Fibroblast of gingiva (primary cell): Measurements from ENCODE around the gene CEP89.
A peak's percentile ranks its signal among the peaks of the same experiment; 100 is the strongest.
"Not testable (repeated sequence)": the region's sequence is repeated elsewhere in the genome, so short reads cannot be mapped to it uniquely, and the experiment has no call there.

Experiments
- DNase-seq: peaks from one replicate; pipeline ENCODE4 v3.0.0-alpha.2; 2011; ENCODE audit warnings: low read depth

Gene CEP89

DNA sequence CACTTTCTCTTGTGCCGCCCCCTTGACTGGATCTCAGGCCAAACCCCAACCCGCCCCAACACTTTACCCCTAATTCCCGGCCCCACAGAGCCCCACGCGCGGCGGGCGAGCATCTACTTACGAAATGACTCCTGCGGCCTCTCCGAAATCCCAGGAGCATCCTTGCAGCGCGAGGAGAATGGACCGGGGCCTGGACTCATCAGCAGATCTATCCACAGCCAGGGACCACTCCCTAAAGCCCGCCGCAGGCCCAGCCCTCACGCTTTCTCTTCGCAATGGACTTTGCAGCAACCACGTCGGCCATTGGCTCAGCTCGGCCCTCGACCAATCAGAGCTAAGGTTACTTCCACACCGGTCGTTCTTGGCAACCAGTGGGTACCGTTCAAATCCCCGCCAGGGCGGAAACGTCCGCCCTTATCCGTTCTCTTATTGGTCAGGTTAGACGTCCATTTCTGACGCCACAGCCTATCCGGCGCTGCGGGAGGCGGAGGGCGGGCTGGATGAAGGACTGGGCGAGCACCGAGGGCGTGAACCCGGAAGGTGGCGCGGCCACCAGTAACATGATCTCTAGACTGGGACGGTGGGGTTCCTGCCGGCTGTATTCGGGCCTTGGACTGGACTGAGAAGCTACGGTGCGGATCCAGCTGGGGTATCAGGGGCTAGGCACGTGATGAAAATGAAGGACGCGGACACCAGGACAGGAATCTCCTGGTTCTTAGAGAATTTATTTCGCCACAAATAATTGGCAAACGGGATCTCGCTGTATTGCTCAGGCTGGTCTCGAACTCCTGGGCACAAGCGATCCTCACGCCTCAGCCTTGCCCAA lies at the start of gene CEP89, which contains the start of gene FAAP24:
TSS of gene CEP89 (minus strand) at position 244 of the 826 bp plus-strand sequence. CDS start at position 160, 84 bp downstream.
TSS of gene FAAP24 (plus strand) at position 528 of the 826 bp plus-strand sequence. CDS start 955 bp downstream, outside the sequence.
- DNase-seq, result peak; percentile 99

DNA sequence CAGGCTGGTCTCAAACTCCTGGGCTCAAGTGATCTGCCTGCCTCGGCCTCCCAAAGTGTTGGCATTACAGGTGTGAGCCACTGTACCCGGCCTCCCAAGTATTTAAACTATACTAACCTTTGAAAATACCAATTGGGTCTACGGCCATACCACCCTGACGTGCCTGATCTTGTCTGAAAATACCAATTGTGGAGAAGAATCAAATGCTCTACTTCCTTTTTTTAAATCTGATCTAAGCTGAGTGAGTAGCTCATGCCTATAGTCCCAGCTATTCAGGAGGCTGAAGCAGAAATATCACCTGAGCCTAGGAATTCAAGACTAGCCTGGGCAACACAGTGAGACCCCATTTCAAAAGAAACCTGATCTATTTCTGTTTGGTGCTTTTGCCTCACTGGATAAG lies 39.1 kb upstream of the CEP89 start:
- DNase-seq, result not testable (repeated sequence)

GRCh38 chr19:33008738-33009137 lies 37.0 kb upstream of the CEP89 start:
- no peak for DNase-seq

- DNase-seq, result no peak
These were observed 33.7 kb upstream of the CEP89 start for GRCh38 chr19:33005440-33005839.

DNA sequence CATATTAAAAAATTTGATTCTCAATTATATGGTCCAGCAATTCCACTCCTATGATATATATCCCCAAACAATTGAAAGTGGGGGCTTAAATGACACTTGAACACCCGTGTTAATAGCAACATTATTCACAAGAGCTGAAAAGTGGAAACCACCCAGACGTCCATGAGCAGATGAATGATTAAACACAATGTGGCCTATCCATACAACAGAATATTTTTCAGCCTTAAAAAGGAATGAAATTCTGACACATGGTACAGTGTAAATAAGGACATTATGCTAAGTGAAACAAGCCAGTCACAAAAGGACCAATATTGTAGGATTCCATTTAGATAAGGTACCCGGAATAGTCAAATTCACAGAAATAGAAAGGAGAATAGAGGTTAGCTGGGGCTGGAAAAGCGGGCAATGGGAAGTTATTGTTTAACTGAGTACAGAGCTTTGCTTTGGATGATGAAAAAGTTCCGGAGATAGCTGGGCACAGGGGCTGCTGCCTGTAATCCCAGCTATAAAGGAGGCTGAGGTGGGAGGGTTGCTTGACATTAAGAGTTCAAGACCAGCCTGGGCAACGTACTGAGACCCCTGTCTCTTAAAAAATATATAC lies 31.8 kb upstream of the CEP89 start:
- DNase-seq, result not testable (repeated sequence)

GRCh38 chr19:33002126-33002865 lies 30.5 kb upstream of the CEP89 start:
- DNase-seq, result not testable (repeated sequence)

DNA sequence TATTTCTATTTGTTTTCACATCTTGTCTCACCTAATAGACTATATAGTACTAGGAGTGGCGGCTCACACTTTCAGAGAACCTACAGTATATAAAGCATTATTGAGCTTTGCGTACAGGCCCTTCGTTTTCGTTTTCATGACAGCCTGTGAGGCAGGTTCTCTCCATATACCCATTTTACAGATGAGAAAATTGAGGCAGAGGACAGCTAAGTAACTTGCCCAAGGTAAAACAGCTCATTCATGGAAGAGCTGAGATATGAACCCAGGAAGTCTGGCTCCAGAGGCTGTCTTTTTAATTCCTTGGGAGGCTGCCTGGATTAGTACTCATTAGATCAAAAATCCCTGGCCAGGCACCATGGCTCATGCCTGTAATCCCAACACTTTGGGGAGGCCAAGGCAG lies 29.2 kb upstream of the CEP89 start:
- no peak for DNase-seq

DNA sequence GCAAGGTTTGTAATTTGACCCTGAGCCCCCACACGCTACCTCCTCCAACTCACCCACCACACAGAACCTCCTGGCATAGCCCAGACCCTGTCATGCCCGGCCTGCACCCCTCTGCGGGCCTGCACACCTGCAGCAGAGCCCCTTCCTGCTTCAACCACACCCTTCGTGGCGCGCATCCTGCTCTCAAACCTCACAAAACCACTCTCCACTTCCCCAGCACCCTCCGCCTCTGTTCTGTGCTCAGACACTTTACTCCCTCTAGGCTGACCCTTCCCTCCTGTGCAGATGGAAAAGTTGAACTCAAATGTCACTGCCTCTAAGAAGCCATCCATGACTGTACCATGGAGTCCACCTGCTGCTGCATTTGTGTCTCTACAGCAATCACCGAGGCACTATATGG lies 28.8 kb upstream of the CEP89 start:
- no peak for DNase-seq

DNA sequence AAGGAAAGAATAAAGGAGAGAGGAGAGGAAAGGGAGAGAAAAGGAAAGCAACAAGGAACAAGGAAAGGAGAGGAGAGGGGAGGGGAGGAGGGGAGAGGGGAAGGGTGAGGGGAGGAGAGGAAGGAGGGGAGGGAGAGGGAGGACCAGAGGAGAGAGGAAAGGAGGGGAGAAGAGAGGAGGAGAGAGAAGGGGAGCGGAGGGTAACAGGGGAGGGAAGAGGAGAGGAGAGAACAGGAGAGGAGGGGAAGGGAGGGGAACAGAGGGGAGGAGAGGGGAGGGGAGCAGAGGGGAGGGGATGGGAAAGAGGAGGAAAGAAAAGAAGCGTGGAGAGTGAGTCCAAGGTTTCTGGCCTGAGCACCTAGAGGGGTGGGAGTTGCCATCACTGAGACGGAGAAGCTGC lies 27.0 kb upstream of the CEP89 start:
- DNase-seq, result no peak

DNA sequence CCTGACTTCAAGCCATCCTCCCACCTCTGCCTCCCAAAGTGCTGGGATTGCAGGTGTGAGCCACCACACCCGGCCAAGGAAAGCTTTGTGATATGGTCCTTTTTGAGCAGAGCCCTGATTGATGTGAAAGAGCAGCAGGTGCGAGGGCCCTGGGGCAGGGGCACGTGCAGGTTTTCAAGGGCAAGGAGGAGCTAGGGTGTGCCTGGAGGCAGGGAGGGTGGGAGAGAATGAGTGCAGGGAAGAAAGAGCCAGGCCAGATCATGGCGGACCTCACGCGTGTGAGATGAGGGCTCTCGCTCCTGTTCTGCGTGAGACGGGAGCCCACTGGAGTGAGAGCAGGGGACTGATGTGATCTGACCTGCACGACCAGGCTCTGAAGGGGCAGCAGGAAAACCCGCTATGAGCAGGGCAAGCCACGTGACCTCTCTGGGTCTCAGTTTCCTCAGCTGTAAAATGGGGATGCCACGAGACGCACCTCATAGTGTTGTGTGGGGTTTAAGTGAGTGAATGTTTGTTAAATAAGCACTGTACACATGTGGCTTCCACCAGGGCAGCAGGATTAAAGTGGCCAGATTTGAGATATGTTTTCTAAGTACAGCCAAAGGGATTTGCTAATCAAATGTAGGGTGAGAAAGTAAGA lies 26.1 kb upstream of the CEP89 start:
- no peak for DNase-seq

- not testable (repeated sequence) for DNase-seq
These were observed 25.3 kb upstream of the CEP89 start for GRCh38 chr19:32997061-32997464.

- DNase-seq, result not testable (repeated sequence)
These were observed 24.2 kb upstream of the CEP89 start for GRCh38 chr19:32995966-32996365.

- DNase-seq, result no peak
These were observed 17.0 kb upstream of the CEP89 start for GRCh38 chr19:32988724-32989123.

- DNase-seq, result not testable (repeated sequence)
These were observed 16.5 kb upstream of the CEP89 start for GRCh38 chr19:32988254-32988653.

DNA sequence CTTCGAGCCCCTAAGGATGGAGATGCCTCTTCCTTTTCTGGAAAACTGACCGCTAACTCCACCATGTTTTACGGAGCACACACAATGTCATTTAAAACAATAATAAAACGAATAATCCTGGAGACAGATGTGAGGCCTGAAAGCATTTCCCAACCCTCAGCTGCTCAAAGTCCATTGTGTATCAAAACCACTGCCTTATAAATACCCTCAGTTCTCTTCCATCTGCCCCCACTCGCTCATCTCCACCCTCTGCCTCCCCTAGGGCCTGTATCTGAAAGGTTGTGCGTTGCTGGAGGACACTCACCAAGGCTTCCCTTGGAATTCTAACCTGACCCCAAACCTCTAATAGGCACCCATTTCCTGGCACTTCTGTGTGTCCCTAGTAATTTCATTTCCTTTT lies 10.7 kb upstream of the CEP89 start:
- not testable (repeated sequence) for DNase-seq

DNA sequence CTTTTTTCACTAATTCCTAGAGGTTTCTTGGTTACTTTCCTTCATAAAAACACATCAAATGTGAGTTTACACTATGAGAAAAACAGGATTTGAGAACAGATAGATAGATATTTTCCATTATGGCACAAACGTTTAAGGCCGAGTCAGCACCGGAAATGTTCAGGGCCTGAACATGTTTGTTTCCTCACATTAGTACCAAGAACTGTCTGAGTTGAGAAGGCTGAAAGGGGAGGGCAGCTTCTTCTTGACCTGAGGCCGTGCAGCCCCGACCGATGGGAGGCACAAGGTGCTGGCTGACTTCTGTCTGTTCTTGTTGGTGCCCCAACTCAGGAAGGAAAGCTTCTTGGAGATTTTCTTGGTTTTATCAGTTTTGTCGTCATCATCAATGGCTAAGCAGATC lies 8.0 kb upstream of the CEP89 start:
- DNase-seq, result not testable (repeated sequence)

DNA sequence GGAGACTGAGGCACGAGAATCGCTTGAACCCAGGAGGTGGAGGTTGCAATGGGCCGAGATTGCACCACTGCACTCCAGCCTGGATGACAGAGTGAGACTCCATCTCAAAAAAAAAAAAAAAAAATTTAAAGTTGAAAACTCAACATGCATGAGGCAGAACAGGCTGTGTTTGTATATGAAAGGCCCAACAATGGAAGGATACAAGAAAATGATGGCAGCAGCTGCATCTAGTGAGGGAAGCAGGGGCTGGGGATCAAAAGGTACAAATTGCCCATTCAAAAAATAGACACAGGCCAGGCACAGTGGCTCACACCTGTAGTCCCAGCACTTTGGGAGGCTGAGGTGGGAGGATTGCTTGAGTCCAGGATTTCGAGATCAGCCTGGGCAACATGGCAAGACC lies 6.1 kb upstream of the CEP89 start:
- DNase-seq, result not testable (repeated sequence)

DNA sequence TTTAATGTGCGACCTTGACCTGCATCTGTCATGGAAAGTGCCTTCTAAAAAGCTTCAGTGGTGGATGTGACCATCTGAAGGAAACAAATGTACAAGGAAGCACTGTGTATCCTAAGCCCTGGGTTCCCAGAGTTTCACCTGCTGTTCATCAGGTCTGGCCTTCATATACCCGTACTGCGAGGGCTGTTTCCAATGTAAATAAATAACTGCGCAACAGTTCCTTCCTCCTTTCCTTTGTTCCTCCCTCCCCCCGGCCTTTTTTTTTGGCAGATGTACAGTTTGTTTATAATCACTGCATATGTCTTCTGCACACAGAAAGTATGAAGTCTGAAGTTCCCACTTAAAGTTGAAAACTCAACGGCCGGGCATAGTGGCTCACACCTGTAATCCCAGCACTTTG lies 5.5 kb upstream of the CEP89 start:
- no peak for DNase-seq

- DNase-seq, result peak; percentile 37
These were observed 4.6 kb upstream of the CEP89 start for GRCh38 chr19:32976223-32976805.

DNA sequence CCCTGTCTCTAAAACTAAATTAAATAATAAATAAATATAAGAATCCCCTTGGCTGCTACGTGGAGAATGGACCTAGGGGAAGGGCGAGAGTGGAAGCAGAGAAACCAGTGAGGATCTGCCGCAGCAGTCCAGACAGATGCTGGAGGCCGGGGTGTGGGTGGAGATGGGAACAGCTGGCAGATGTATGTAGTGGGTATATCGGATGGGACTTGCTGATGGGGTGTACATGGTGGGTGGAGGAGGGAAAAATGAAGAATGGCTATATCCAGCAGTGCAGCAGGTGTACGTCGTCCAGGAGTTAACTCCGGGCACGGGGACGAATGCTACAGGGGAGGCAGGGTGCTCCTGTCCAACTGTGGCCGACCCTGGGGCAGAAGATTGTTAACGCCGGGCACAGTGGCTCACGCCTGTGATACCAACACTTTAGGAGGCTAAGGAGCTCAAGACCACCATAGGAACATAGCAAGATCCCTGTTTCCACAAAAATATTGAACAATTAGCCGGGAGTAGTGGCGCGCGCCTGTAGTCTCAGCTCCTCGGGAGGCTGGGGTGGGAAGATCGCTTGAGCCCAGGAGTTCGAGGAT lies 654 bp downstream of the CEP89 start:
- no peak for DNase-seq

DNA sequence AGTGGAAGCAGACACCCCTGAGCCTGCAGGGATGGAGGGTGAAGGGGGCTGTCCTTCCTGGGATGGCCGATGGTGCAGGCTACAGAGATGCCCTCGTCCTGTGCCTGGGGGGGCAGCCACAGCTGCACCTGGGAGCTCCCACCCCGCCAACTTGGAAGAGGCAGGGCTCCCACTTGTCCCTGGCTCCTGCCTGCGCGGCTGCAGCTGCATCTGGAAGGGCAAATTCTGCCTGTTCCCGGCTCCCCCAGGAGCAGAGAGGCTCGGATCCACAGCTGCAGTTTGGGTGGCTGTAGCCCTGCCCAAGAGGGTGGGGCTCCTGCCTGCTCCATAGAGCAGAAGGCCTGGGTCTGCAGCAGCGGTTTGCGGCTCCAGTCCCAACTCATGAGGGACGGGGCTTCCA lies 2.2 kb downstream of the CEP89 start:
- DNase-seq, result no peak
